ENCODE measurements around the gene CCDC110.

DNA sequence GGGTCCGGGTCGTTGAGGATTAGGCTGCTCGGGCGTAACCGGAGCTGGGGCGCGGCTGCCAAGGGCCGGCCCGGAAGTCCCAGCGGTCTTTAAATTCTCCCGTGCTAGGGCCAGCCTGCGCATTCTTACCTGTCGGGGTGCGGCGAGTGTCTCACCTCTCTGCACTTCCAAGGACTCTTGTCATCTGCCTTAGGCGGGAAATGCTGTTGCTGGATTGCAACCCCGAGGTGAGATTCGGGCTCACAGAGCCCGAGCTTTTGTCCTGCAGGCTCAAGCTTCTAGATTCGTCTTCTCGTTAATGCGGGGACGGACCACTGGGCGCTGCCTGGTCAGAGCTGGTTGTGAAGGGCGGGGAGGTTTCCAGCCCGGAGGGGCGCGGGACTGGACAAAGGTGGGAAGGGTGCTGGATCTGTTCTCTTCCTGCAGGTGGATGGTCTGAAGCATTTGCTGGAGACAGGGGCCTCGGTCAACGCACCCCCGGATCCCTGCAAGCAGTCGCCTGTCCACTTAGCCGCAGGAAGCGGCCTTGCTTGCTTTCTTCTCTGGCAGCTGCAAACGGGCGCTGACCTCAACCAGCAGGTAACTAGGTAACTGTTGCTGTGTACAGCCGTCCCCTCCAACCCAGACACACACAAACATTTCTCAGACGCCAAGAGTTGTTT lies 74.7 kb downstream of the CCDC110 start, which contains the start of gene ANKRD37:
- no peak for TF ChIP-seq EZH2 (IDR thresholded peaks at IDR 0.05)
- peak; percentile 99 for TF ChIP-seq SIN3A (IDR thresholded peaks at IDR 0.05; ENCODE audit: low read depth)
- TF ChIP-seq JUND (IDR thresholded peaks at IDR 0.05), result no peak
- TF ChIP-seq, protein P1, sequence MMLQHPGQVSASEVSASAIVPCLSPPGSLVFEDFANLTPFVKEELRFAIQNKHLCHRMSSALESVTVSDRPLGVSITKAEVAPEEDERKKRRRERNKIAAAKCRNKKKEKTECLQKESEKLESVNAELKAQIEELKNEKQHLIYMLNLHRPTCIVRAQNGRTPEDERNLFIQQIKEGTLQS (IDR thresholded peaks at IDR 0.05), result no peak
- no peak for TF ChIP-seq TCF7L2 (IDR thresholded peaks at IDR 0.05; ENCODE audit: borderline replicate concordance, extremely low read depth, insufficient read depth, insufficient read length)
- TF ChIP-seq, protein P2, sequence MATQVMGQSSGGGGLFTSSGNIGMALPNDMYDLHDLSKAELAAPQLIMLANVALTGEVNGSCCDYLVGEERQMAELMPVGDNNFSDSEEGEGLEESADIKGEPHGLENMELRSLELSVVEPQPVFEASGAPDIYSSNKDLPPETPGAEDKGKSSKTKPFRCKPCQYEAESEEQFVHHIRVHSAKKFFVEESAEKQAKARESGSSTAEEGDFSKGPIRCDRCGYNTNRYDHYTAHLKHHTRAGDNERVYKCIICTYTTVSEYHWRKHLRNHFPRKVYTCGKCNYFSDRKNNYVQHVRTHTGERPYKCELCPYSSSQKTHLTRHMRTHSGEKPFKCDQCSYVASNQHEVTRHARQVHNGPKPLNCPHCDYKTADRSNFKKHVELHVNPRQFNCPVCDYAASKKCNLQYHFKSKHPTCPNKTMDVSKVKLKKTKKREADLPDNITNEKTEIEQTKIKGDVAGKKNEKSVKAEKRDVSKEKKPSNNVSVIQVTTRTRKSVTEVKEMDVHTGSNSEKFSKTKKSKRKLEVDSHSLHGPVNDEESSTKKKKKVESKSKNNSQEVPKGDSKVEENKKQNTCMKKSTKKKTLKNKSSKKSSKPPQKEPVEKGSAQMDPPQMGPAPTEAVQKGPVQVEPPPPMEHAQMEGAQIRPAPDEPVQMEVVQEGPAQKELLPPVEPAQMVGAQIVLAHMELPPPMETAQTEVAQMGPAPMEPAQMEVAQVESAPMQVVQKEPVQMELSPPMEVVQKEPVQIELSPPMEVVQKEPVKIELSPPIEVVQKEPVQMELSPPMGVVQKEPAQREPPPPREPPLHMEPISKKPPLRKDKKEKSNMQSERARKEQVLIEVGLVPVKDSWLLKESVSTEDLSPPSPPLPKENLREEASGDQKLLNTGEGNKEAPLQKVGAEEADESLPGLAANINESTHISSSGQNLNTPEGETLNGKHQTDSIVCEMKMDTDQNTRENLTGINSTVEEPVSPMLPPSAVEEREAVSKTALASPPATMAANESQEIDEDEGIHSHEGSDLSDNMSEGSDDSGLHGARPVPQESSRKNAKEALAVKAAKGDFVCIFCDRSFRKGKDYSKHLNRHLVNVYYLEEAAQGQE (IDR thresholded peaks at IDR 0.05; ENCODE audit: low read depth), result no peak
- TF ChIP-seq POLR2A (IDR thresholded peaks at IDR 0.05; ENCODE audit: borderline replicate concordance, extremely low read depth, insufficient read depth, insufficient read length), result no peak
- TF ChIP-seq, protein P3, sequence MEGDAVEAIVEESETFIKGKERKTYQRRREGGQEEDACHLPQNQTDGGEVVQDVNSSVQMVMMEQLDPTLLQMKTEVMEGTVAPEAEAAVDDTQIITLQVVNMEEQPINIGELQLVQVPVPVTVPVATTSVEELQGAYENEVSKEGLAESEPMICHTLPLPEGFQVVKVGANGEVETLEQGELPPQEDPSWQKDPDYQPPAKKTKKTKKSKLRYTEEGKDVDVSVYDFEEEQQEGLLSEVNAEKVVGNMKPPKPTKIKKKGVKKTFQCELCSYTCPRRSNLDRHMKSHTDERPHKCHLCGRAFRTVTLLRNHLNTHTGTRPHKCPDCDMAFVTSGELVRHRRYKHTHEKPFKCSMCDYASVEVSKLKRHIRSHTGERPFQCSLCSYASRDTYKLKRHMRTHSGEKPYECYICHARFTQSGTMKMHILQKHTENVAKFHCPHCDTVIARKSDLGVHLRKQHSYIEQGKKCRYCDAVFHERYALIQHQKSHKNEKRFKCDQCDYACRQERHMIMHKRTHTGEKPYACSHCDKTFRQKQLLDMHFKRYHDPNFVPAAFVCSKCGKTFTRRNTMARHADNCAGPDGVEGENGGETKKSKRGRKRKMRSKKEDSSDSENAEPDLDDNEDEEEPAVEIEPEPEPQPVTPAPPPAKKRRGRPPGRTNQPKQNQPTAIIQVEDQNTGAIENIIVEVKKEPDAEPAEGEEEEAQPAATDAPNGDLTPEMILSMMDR (IDR thresholded peaks at IDR 0.05 in 2 of 3, conservative IDR thresholded peaks at IDR 0.05 in 1 of 3; ENCODE audit: borderline replicate concordance in 1 of 3, insufficient read depth in 1 of 3, low read depth in 2 of 3, low read length in 2 of 3), result no peak
- no peak for TF ChIP-seq ZNF274 (IDR thresholded peaks at IDR 0.05; ENCODE audit: low read depth, low read length)

All from HCT116 (cell line).